GM21447 (cell line): ENCODE measurements around the gene S100A7A.

Experiments used
- ATAC-seq: cut with Tn5 transposase; IDR thresholded peaks from one replicate; pipeline ENCODE4 v1.9.1; 2021; ENCODE audit not compliant: unreplicated experiment

S100A7A gene

DNA sequence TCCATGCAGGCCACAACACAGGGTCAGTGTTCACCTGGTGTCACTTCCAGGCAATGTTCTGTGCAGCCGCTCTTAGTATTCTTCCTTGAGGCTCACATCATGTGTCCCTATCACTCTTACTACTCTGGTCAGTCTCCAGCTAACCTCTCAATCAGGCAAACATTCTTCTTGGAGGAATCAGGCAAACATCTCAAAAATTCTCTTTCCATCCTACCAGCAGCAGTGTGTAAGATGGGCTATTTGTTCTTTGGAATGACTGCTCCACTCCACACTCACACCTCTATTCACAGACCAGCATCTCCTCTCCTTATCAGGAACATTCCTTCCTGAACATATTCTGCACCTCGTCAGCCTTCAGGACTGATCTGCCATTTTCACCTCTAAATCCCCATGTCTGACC, 4.0 kb downstream of the S100A7A start:
- ATAC-seq = no peak

DNA sequence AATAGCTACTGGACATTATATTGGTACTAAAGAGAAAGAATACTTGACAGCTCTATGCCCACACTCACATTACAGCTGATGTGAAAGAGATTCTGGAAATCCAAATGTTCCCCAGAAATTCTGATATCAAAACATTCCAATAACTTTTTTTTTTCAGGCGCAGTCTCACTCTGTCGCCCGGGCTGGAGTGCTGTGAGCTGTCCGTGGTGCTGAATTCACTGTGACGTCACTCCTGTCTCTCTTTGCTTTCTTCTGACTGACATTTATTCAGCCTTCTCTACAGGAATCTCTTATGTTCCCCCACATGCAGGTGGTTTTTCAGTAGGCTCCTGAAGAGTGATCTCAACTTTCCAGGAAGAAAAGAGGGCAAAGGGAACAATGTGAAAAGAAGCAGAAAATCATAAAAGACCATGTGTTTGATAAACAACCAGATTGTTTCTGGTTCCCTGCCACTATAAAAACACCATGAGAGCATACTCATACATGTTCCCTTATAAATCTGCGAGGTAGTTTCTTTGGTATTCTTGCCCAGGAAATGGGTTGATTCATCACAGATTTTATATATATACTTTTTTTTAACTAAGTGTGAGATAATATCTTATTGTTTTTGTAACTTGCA, 6.2 kb downstream of the S100A7A start:
- no peak for ATAC-seq

GRCh38 chr1:153426809-153427208, 10.5 kb downstream of the S100A7A start:
- no peak for ATAC-seq

- no peak for ATAC-seq
Observed at GRCh38 chr1:153428073-153428638, 11.8 kb downstream of the S100A7A start.

DNA sequence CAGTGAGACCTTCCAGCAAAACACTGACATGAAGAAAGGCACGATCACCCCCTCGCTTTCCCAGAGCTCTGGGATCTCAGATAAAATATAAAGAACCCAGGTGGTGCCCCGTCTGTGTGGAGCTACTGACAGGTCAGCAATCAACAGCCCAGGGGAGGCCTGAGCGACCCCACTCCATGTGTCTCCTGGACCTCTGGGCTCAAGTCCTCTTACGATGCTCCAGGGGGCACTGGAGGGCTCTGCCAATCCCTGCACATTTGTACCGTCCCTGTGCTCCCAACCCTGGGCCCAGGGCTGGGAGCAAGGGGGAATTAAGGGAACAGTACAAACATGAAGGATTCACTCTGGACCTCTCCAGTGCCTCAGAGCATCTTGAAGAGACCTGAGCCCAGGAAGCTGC, 12.5 kb downstream of the S100A7A start:
- no peak for ATAC-seq

GRCh38 chr1:153429266-153430165, 13.2 kb downstream of the S100A7A start:
- no peak for ATAC-seq

GRCh38 chr1:153430166-153430553, 13.8 kb downstream of the S100A7A start:
- ATAC-seq = no peak

DNA sequence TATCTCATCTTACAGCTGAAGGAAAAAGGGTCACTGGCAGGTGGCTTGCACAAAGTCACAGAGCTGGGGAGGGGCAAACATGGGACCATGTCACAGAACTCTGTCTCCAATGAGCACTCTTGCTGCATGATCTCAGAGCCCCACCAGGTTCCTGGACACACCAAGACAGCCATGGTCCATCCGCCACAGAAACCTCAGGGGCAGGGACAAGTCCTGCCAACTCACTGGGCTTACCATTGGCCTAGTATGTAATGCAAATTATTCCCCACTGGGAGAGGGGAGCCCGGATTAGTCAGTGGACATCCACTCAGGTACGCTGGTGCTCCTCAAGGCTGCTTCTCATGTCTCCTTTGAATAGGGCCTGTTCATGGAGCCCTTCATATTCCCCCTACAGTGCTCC, 14.2 kb downstream of the S100A7A start:
- ATAC-seq = no peak

DNA sequence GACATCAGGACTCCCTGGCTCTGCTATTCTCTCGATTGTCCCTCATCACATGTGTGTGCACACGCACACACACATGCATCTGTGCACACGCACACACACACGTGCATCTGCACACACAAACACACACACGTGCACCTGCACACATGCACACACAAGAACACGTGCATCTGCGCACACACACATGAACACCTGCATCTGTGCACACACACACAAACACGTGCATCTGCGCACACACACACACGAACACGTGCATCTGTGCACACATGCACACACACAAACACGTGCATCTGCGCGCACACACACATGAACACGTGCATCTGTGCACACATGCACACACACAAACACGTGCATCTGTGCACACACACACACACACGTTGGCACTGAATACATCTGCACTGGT, 14.7 kb downstream of the S100A7A start:
- ATAC-seq = no peak

- ATAC-seq = no peak
Observed at GRCh38 chr1:153431427-153431826, 15.1 kb downstream of the S100A7A start.

DNA sequence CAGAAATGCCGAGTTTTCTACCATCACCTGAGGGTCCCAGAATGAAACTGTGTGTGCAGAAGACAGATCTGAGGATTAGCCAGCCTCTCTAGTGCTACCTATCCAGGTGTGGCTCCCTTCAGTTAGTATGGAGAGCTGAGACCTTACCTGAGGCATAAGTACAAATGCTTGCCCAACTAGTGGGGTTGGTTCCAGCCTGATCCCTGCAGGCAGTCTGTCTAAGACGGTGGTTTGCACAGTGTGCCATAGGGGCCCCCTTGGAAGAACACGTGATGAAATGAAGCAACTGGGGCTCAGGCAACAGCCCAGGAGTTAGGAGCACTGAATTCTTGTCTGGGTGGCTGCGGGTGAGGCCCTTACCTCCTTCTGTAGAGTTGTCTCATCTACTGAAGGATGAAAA, 15.6 kb downstream of the S100A7A start:
- no peak for ATAC-seq

DNA sequence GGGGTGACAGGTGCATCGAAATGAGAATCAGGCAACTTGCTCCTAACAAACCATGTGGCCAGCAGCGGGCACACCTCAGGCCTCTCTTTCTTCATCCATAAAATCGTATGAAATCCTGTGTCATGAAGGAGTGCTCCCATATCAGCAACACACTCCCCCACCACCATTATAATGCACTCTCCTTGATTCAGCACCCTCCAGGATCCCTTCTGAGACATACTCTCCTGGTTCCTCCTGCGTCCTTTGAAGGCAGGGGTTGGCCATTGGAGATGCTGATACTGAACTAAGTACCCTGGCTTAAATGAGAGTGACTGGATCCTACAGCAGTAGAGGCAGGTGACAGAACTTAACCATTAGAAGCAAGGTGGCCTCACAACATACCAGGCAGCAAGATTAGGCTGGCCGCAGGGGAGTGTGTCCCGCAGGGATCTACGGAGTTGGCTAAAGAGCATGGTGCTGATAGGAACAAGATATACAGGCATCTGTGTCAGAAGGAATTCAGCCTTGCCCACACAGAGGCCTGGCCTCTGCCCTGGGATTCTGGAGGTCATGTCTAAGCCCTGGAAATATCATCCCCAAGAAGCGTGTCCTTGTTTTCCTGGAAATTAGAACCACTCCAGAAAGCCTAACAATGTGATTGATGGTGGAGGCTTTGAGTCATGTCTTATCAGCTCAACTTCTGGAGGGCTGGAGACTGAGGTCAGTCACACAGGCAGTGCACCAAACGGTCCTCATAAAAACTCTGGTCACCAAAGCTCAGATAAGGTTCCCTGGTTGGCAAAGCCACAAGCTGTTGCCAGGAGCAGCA, 16.8 kb downstream of the S100A7A start:
- no peak for ATAC-seq

- ATAC-seq = no peak
Observed at GRCh38 chr1:153434746-153435455, 18.6 kb downstream of the S100A7A start.

DNA sequence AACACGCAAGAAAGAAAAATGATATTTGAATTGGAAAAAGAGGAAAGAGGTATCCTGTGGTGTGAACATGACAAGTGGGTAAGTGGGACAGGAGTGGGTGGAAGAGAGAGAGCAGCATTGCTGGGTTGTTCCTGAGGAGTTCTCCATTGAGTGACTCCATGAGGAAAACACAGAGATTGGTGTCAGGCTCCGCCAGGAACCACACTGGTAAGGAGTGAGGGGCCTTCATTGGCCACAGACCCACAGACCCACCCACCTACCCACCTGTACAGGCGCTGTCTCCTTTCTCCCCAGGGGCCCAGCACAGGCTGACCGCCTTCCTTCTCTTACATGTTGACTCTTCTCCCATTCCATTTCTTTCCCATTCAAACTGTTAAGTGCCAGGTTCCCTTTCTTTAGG, 20.9 kb downstream of the S100A7A start:
- ATAC-seq = no peak

DNA sequence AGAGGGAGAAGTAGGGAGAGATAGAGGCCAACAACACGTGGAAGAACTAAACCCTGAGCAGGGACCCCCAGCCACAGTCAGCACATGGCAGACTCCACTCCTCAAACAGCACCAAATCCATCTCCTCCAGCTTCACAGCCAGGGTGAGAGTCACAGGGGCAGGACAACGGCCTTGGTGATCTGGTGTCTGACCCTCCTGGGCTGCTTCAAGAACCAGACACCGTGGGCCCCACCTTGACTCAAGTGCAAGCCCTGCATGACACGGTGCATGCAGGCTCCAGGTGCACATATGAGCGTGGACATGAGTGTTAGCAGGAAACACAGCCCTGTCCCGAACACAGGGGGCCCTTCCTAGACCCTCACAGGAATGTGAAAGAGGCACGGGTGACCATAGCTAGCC, 22.3 kb downstream of the S100A7A start:
- no peak for ATAC-seq

- ATAC-seq = no peak
Observed at GRCh38 chr1:153439273-153439672, 23.0 kb downstream of the S100A7A start.

- ATAC-seq = no peak
Observed at GRCh38 chr1:153441238-153441755, 25.0 kb downstream of the S100A7A start.

- ATAC-seq = no peak
Observed at GRCh38 chr1:153443486-153443885, 27.2 kb downstream of the S100A7A start.

DNA sequence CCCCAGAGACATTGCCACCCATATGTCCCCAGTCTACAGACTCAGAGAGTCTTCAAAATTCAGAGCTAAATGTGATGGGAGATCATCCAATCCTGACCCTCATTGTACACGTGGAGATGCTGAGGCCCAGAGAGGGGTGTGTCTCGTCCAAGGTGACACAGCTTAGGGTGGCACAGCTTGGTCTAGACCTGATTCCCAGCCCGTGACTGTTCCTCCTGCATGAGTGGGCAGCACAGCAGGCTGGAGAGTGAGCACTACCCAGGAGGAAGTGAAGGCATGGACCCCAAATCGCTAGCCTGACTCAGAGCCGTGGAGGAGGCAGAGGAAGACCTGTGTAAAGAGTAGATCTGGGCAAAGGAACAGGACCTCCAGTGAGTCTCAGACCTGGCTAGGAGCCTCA, 27.8 kb downstream of the S100A7A start:
- ATAC-seq = no peak

DNA sequence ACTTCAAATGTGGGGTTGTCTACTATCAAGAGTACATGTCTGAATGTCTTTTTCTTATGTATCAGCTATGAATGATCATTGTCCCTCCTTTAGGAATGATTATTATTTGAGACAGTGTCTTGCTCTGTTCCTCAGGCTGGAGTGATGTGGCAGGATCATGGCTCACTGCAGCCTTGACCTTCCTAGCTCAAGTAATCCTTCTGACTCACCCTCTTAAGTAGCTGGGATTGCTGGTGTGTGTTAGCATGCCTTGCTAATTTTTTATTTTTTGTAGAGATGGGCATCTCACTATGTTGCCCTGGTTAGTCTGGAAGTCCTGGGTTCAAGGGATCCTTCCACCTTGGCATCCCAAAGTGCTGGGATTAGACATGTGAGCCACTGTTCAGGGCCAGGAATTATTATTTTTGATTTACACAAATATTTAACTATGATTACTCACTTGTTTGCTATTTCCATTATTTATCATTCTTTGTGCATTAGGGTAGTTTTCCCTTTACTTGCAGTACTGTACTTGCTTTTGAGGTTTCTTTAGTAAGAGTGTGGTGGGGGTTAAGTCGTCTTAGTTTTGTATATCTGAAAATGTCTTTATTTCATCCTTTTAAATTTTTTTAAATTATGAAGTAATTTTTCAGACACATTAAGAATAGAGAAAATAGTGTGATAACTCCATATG, 31.3 kb downstream of the S100A7A start:
- no peak for ATAC-seq
